ENCODE measurements around the gene LENG8.

LENG8 gene

GRCh38 chr19:54448774-54449700, at the start of gene LENG8:
LENG8 (plus strand) TSS chr19:54449199; CDS start chr19:54451345, 2,146 bp downstream.
- DNase-seq (ENCODE audit: low spot score) = peak; percentile 98

- no peak for DNase-seq (ENCODE audit: low spot score)
Observed at GRCh38 chr19:54400913-54401312, 48.1 kb upstream of the LENG8 start.

- DNase-seq (ENCODE audit: low spot score) = no peak
Observed at GRCh38 chr19:54403054-54403453, 45.9 kb upstream of the LENG8 start.

GRCh38 chr19:54405628-54406027, 43.4 kb upstream of the LENG8 start:
- DNase-seq (ENCODE audit: low spot score) = no peak

GRCh38 chr19:54407780-54408179, 41.2 kb upstream of the LENG8 start:
- DNase-seq (ENCODE audit: low spot score) = no peak

GRCh38 chr19:54408456-54409026, 40.5 kb upstream of the LENG8 start:
- no peak for DNase-seq (ENCODE audit: low spot score)

- DNase-seq (ENCODE audit: low spot score) = no peak
Observed at GRCh38 chr19:54411033-54411432, 38.0 kb upstream of the LENG8 start.

GRCh38 chr19:54412877-54413276, 36.1 kb upstream of the LENG8 start:
- no peak for DNase-seq (ENCODE audit: low spot score)

GRCh38 chr19:54414156-54414555, 34.8 kb upstream of the LENG8 start:
- no peak for DNase-seq (ENCODE audit: low spot score)

- DNase-seq (ENCODE audit: low spot score) = no peak
Observed at GRCh38 chr19:54415208-54415900, 33.6 kb upstream of the LENG8 start, which contains the start of gene TTYH1. TTYH1 (plus strand) TSS chr19:54415464; CDS start chr19:54415553, 89 bp downstream.

- no peak for DNase-seq (ENCODE audit: low spot score)
Observed at GRCh38 chr19:54415901-54416673, 32.9 kb upstream of the LENG8 start.

- no peak for DNase-seq (ENCODE audit: low spot score)
Observed at GRCh38 chr19:54416695-54417491, 32.1 kb upstream of the LENG8 start.

GRCh38 chr19:54418030-54418929, 30.7 kb upstream of the LENG8 start:
- DNase-seq (ENCODE audit: low spot score) = no peak

- DNase-seq (ENCODE audit: low spot score) = no peak
Observed at GRCh38 chr19:54418930-54419800, 29.8 kb upstream of the LENG8 start.

GRCh38 chr19:54420068-54420382, 29.0 kb upstream of the LENG8 start:
- no peak for DNase-seq (ENCODE audit: low spot score)

GRCh38 chr19:54420383-54421168, 28.4 kb upstream of the LENG8 start:
- peak; percentile 99 for DNase-seq (ENCODE audit: low spot score)

GRCh38 chr19:54421169-54421516, 27.9 kb upstream of the LENG8 start:
- no peak for DNase-seq (ENCODE audit: low spot score)

- no peak for DNase-seq (ENCODE audit: low spot score)
Observed at GRCh38 chr19:54421521-54421920, 27.5 kb upstream of the LENG8 start.

Data from pons (tissue), 1 donor.